Activated T-helper 9 cell treated with anti-CD3 and anti-CD28 coated beads, Interleukin-2, amount 50 U/mL, for 16 hours (primary cell): ENCODE data around the gene CMIP.

Source experiments
- DNase-seq: peaks from one replicate; pipeline ENCODE4 v3.0.0-alpha.2; 2020; ENCODE audit warnings: low read depth

CMIP gene

GRCh38 chr16:81480606-81481206 lies 36.1 kb downstream of the CMIP start:
- DNase-seq: no peak

- no peak for DNase-seq
These were observed 36.7 kb downstream of the CMIP start for GRCh38 chr16:81481207-81481821.

GRCh38 chr16:81482329-81483063 lies 37.9 kb downstream of the CMIP start:
- DNase-seq: no peak

GRCh38 chr16:81483064-81483969 lies 38.7 kb downstream of the CMIP start:
- no peak for DNase-seq

GRCh38 chr16:81483970-81484595 lies 39.5 kb downstream of the CMIP start:
- DNase-seq: no peak

- DNase-seq: no peak
These were observed 40.5 kb downstream of the CMIP start for GRCh38 chr16:81484908-81485624.

- no peak for DNase-seq
These were observed 41.4 kb downstream of the CMIP start for GRCh38 chr16:81485824-81486539.

GRCh38 chr16:81486540-81487061 lies 42.0 kb downstream of the CMIP start:
- DNase-seq: no peak

GRCh38 chr16:81487301-81487720 lies 42.7 kb downstream of the CMIP start:
- DNase-seq: no peak

GRCh38 chr16:81488687-81489411 lies 44.2 kb downstream of the CMIP start:
- DNase-seq: no peak

- no peak for DNase-seq
These were observed 45.1 kb downstream of the CMIP start for GRCh38 chr16:81489547-81490267.

GRCh38 chr16:81491541-81492188 lies 47.1 kb downstream of the CMIP start:
- no peak for DNase-seq

GRCh38 chr16:81492311-81492761 lies 47.7 kb downstream of the CMIP start:
- no peak for DNase-seq

GRCh38 chr16:81492965-81493754 lies 48.6 kb downstream of the CMIP start:
- DNase-seq: no peak

GRCh38 chr16:81493755-81494433 lies 49.3 kb downstream of the CMIP start:
- peak; percentile 26 for DNase-seq

GRCh38 chr16:81494434-81494806 lies 49.8 kb downstream of the CMIP start:
- DNase-seq: no peak

- DNase-seq: no peak
These were observed 50.3 kb downstream of the CMIP start for GRCh38 chr16:81494888-81495287.
